Chondrocyte (in vitro differentiated cells): ENCODE results near the gene SOBP. TPM values are rescaled to one million over a fixed set of nuclear protein-coding genes. Genes with fewer than 3 reads are reported as not detected.

ENCODE experiments used
- DNase-seq: peaks from one replicate; pipeline ENCODE4 v3.0.0; 2021; ENCODE audit warnings: mixed read lengths, low spot score
- H3K27ac Mint-ChIP-seq: one replicate; pipeline ENCODE4 v1.8.0; 2021; ENCODE audit warnings: mild to moderate bottlenecking, moderate library complexity, mixed read lengths; ENCODE audit not compliant: unreplicated experiment
- H3K27me3 Mint-ChIP-seq: 2 replicates; pipeline ENCODE4 v1.8.0; 2021; ENCODE audit warnings: low read depth, mixed read lengths
- H3K36me3 Mint-ChIP-seq: 2 replicates; pipeline ENCODE4 v1.8.0; 2021; ENCODE audit warnings: low read depth, mixed read lengths
- H3K4me1 Mint-ChIP-seq: 2 replicates; pipeline ENCODE4 v1.8.0; 2021; ENCODE audit warnings: low read depth, mild to moderate bottlenecking, mixed read lengths
- H3K4me3 Mint-ChIP-seq: one replicate; pipeline ENCODE4 v1.8.0; 2021; ENCODE audit warnings: mild to moderate bottlenecking, moderate library complexity, mixed read lengths; ENCODE audit not compliant: unreplicated experiment
- H3K9me3 Mint-ChIP-seq: 2 replicates; pipeline ENCODE4 v1.8.0; 2021; ENCODE audit warnings: low read depth, mixed read lengths
- CTCF ChIP-seq: fragments of 200-600 bp; sonication (generic); IDR thresholded peaks from 2 replicates; pipeline ENCODE4 v1.5.0; 2021; ENCODE audit warnings: antibody characterized with exemption, mild to moderate bottlenecking, moderate library complexity
- total RNA-seq: library from RNA; stranded (reverse); gene quantifications from 3 replicates; pipeline ENCODE4 v1.2.1, GENCODE V29; 2021

Gene SOBP
- total RNA-seq, 1 donor from 2014 or later: 6.6 TPM

- Mint-ChIP-seq H3K4me3 (no peak overlapping the region), H3K9me3 (no peaks in the 10 kb centered on the region), H3K27me3 (no peaks in the 10 kb centered on the region), H3K27ac (no peak overlapping the region), H3K4me1 (peaks cover 28% of the 10 kb centered on the region), H3K36me3 (no peaks in the 10 kb centered on the region)
- no peak for TF ChIP-seq CTCF
- DNase-seq: no peak
Observed at GRCh38 chr6:107667790-107668189, 177.9 kb downstream of the SOBP start.

- no peaks in the 10 kb centered on the region for H3K9me3 Mint-ChIP-seq
- DNase-seq: no peak
- no peak overlapping the region for H3K4me3 Mint-ChIP-seq
- no peaks in the 10 kb centered on the region for H3K27me3 Mint-ChIP-seq
- TF ChIP-seq CTCF: no peak
- H3K36me3 Mint-ChIP-seq: no peaks in the 10 kb centered on the region
- no peak overlapping the region for H3K27ac Mint-ChIP-seq
- H3K4me1 Mint-ChIP-seq: peaks cover 28% of the 10 kb centered on the region
Observed at GRCh38 chr6:107668743-107669474, 179.0 kb downstream of the SOBP start.

GRCh38 chr6:107670792-107671199 lies 180.9 kb downstream of the SOBP start:
- H3K4me3 Mint-ChIP-seq: no peak overlapping the region

DNA sequence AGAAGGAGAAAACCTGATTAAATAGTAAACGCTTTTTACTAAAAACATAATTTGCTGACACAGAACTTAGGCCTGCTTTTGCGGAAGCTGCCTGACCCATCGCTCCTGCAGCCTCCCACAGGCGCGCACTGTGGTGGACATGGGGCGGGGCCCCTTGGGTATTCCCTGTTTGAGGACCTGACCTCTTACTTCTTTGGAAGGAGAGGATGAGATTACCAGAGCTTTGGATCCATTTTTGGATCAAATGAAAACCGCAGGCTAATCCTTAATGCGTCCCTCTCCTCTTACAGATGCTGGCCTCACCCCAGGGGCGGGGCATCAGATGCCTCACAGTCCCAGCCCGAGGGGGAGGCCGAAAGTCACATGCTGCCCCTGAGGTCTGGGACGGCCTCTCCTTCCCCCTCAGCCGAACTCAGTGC lies 183.2 kb downstream of the SOBP start:
- H3K9me3 Mint-ChIP-seq: no peaks in the 10 kb centered on the region
- H3K36me3 Mint-ChIP-seq: no peaks in the 10 kb centered on the region
- no peak for TF ChIP-seq CTCF
- H3K4me3 Mint-ChIP-seq: no peak overlapping the region
- no peak overlapping the region for H3K27ac Mint-ChIP-seq
- no peak for DNase-seq
- H3K27me3 Mint-ChIP-seq: no peaks in the 10 kb centered on the region
- H3K4me1 Mint-ChIP-seq: peaks cover 15% of the 10 kb centered on the region

More at GRCh38 chr6:107670792-107671199, 180.9 kb downstream of the SOBP start:
- Mint-ChIP-seq H3K9me3 (no peaks in the 10 kb centered on the region), H3K36me3 (no peaks in the 10 kb centered on the region), H3K27me3 (no peaks in the 10 kb centered on the region), H3K4me1 (peaks cover 25% of the 10 kb centered on the region), H3K27ac (no peak overlapping the region)
- no peak for TF ChIP-seq CTCF
- no peak for DNase-seq

DNA sequence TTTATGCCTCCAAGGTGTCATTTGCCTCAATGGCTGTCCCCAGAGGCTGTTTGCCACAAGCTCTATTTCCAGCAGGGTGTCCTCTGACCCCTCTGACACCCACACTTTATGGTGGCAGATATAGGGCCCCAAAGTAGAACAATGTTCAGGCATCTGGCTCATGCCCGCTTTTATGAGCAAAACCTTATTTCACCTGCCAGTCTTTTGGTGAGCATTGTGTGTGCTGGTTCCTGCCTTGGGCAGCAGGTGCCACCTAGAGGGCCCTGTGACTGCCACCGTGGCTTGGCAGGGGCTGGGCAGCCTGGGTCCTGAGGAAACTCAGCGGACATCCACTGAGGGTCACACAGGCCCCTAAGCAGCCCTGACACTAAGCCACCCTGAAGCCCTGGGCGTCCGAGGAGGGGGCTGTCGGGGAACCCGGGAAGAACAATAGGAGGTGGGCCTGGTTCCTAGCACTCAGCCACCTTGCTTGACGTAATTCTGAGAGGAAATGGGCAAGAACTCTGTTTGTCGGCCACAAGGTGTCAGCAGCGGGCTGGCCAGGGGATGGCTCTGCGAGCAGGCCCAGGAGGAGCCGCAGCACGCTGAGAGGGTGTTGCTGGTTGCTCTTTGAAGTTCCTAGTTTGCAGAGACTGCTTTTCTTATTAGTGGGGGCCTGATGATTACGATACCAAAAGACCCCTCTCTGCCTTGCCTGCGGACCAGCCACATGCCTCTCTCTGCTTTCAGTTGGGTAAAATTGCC lies 185.2 kb downstream of the SOBP start:
- Mint-ChIP-seq H3K4me1 (peaks cover 15% of the 10 kb centered on the region), H3K9me3 (no peaks in the 10 kb centered on the region), H3K36me3 (no peaks in the 10 kb centered on the region), H3K27ac (peak overlapping the region; percentile 85), H3K27me3 (no peaks in the 10 kb centered on the region), H3K4me3 (peak overlapping the region; percentile 40)
- peak; percentile 96 for TF ChIP-seq CTCF
- no peak for DNase-seq
